RWPE2 (cell line): Measurements from ENCODE around the gene CYB561D2.
A peak's percentile ranks its signal among the peaks of the same experiment; 100 is the strongest.

Experiments
- ATAC-seq: fragments of 200-7000 bp; cut with Tn5 transposase; 3 replicates; pipeline ENCODE4 v1.9.1; 2021; ENCODE audit warnings: low read depth
- DNase-seq: peaks from one replicate; pipeline ENCODE4 v3.0.0-alpha.2; 2020; ENCODE audit warnings: low spot score
- H3K27ac ChIP-seq: fragments of 450-650 bp; 2 replicates; pipeline ENCODE4 v1.5.1; 2017; ENCODE audit warnings: mild to moderate bottlenecking; ENCODE audit not compliant: poor library complexity, severe bottlenecking
- H3K27me3 ChIP-seq: fragments of 250-450 bp; sonication (Bioruptor Pico); 2 replicates; pipeline ENCODE4 v1.5.1; 2021; ENCODE audit warnings: mild to moderate bottlenecking, moderate library complexity; ENCODE audit not compliant: insufficient read depth, poor library complexity, severe bottlenecking
- H3K36me3 ChIP-seq: fragments of 250-450 bp; sonication (Bioruptor Pico); 2 replicates; pipeline ENCODE4 v1.5.1; 2020; ENCODE audit warnings: low read depth, mild to moderate bottlenecking, moderate library complexity
- H3K4me1 ChIP-seq: fragments of 250-450 bp; sonication (Bioruptor Pico); 2 replicates; pipeline ENCODE4 v1.5.1; 2021; ENCODE audit warnings: mild to moderate bottlenecking, moderate library complexity; ENCODE audit not compliant: insufficient read depth, poor library complexity, severe bottlenecking
- H3K4me3 ChIP-seq: fragments of 250-450 bp; sonication (Bioruptor Pico); 2 replicates; pipeline ENCODE4 v1.5.1; 2021; ENCODE audit warnings: mild to moderate bottlenecking, moderate library complexity; ENCODE audit not compliant: severe bottlenecking
- H3K9me3 ChIP-seq: fragments of 250-450 bp; sonication (Bioruptor Pico); 2 replicates; pipeline ENCODE4 v1.5.1; 2021; ENCODE audit warnings: mild to moderate bottlenecking, moderate library complexity; ENCODE audit not compliant: severe bottlenecking
- TF ChIP-seq, protein P1 (sequence below): fragments of 450-650 bp; IDR thresholded peaks from one replicate; pipeline ENCODE4 v1.5.1; 2017; ENCODE audit warnings: mild to moderate bottlenecking, moderate library complexity; ENCODE audit not compliant: poor library complexity, severe bottlenecking

CYB561D2 gene

GRCh38 chr3:50358355-50358910 lies 7.8 kb downstream of the CYB561D2 start:
- TF ChIP-seq, protein P1, sequence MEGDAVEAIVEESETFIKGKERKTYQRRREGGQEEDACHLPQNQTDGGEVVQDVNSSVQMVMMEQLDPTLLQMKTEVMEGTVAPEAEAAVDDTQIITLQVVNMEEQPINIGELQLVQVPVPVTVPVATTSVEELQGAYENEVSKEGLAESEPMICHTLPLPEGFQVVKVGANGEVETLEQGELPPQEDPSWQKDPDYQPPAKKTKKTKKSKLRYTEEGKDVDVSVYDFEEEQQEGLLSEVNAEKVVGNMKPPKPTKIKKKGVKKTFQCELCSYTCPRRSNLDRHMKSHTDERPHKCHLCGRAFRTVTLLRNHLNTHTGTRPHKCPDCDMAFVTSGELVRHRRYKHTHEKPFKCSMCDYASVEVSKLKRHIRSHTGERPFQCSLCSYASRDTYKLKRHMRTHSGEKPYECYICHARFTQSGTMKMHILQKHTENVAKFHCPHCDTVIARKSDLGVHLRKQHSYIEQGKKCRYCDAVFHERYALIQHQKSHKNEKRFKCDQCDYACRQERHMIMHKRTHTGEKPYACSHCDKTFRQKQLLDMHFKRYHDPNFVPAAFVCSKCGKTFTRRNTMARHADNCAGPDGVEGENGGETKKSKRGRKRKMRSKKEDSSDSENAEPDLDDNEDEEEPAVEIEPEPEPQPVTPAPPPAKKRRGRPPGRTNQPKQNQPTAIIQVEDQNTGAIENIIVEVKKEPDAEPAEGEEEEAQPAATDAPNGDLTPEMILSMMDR = no peak
- DNase-seq = no peak
- no peaks in the 10 kb centered on the region for H3K27me3 ChIP-seq
- H3K4me1 ChIP-seq = peaks cover 13% of the 10 kb centered on the region
- H3K27ac ChIP-seq = peak overlapping the region; percentile 31
- ATAC-seq = no peak
- peaks cover 27% of the 10 kb centered on the region for H3K36me3 ChIP-seq
- peak overlapping the region; percentile 56 for H3K4me3 ChIP-seq
- no peaks in the 10 kb centered on the region for H3K9me3 ChIP-seq

- ATAC-seq (peak; percentile 98), DNase-seq (peak; percentile 98)
- Histone ChIP-seq H3K27me3 (no peaks in the 10 kb centered on the region), H3K36me3 (peaks cover 22% of the 10 kb centered on the region), H3K4me3 (peak within 1 kb of the TSS; percentile 56), H3K9me3 (no peaks in the 10 kb centered on the region), H3K27ac (peak within 1 kb of the TSS; percentile 31), H3K4me1 (peaks cover 13% of the 10 kb centered on the region)
- TF ChIP-seq, protein P1 = no peak
Measured at GRCh38 chr3:50358911-50359759, 8.5 kb downstream of the CYB561D2 start, which contains the start of gene TMEM115. TSS of gene TMEM115 (minus strand) at chr3:50359521. CDS start at chr3:50359063, 458 bp downstream.

GRCh38 chr3:50359760-50360110 lies 9.1 kb downstream of the CYB561D2 start:
- H3K27me3 ChIP-seq = no peaks in the 10 kb centered on the region
- H3K27ac ChIP-seq = no peak overlapping the region
- H3K36me3 ChIP-seq = peaks cover 20% of the 10 kb centered on the region
- peak overlapping the region; percentile 56 for H3K4me3 ChIP-seq
- H3K9me3 ChIP-seq = no peaks in the 10 kb centered on the region
- ATAC-seq (no peak), DNase-seq (no peak)
- peaks cover 13% of the 10 kb centered on the region for H3K4me1 ChIP-seq
- TF ChIP-seq, protein P1 = no peak

DNA sequence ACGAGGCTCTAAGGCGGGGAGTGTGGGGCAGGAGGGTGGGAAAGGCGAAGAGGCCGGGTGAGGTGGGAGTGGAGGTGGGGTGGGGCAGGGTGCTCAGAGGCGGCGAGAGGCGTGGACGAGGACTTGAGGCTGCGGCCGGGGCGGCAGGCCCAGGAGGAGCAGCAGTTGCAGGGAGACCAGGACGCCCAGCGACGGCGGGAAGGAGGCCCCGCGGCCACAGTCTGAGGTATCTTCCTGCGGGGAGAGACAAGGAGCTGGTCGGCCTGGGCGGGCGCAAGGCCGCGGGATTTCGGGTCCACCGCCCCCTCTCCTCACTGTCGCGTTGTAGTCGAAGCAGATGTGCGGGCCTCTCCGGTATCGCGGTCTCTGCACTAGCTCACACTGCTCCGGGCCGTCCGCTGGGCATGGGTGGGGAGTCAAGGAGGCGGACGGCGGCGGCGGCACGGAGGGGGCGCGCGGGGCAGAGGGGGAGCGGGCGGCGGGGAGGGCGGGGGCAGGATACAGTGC lies 14.0 kb downstream of the CYB561D2 start:
- Histone ChIP-seq H3K4me1 (peaks cover 7% of the 10 kb centered on the region), H3K27ac (no peak overlapping the region), H3K4me3 (peak overlapping the region; percentile 32), H3K36me3 (no peaks in the 10 kb centered on the region), H3K27me3 (no peaks in the 10 kb centered on the region), H3K9me3 (no peaks in the 10 kb centered on the region)
- DNase-seq (no peak), ATAC-seq (peak; percentile 20)
- TF ChIP-seq, protein P1 = no peak
